A549 (cell line): ENCODE results near the gene N4BP3. TPM values are rescaled to one million over a fixed set of nuclear protein-coding genes. Genes with fewer than 3 reads are reported as not detected.

Source experiments
- ATAC-seq, 2 experiments: fragments of 200-7000 bp in 1 of 2; fragments of >200 bp in 1 of 2; cut with Nextera tagmentation in 1 of 2; cut with Tn5 transposase in 1 of 2; 3 replicates each; pipeline versions ENCODE4 v1.8.0 to v1.9.1; 2018 to 2020; ENCODE audit warnings: mild to moderate bottlenecking in 1 of 2, moderate library complexity in 1 of 2
- CTCF ChIA-PET: fragments of 300-600 bp; sonication (Branson Sonifier 250); formaldehyde crosslinking; extraction: SDS; loops from one replicate; lab custom pipeline; 2021; ENCODE audit warnings: antibody characterized with exemption, inconsistent platforms; lab: Yijun Ruan, JAX
- POLR2A ChIA-PET: fragments of 350-600 bp; formaldehyde crosslinking; extraction: SDS; loops from one replicate; lab custom pipeline; 2021; ENCODE audit warnings: antibody characterized with exemption, inconsistent platforms; lab: Yijun Ruan, JAX
- DNase-seq, 2 experiments: peaks; one replicate each; pipeline versions ENCODE4 v3.0.0 to v3.0.0-alpha.2; 2011 to 2016; ENCODE audit warnings: low read depth in 1 of 2, low spot score in 1 of 2
- FAIRE-seq: peaks from 2 replicates; lab custom pipeline; 2011; peaks lifted over from hg19 to GRCh38; lab: Jason Lieb, UNC
- H3K27ac ChIP-seq, 2 experiments: fragments of >200 bp; sonication (Bioruptor Twin); formaldehyde crosslinking; 3 replicates each; pipeline ENCODE4 v1.5.1; 2016 to 2017
- H3K4me1 ChIP-seq: fragments of >200 bp; sonication (Bioruptor Twin); formaldehyde crosslinking; 3 replicates; pipeline ENCODE4 v1.6.1; 2016
- H3K4me2 ChIP-seq: fragments of >200 bp; sonication (Bioruptor Twin); formaldehyde crosslinking; 3 replicates; pipeline ENCODE4 v1.6.1; 2016
- H3K4me3 ChIP-seq: fragments of >200 bp; sonication (Bioruptor Twin); formaldehyde crosslinking; 3 replicates; pipeline ENCODE4 v1.5.1; 2016
- H3K9me3 ChIP-seq: fragments of >200 bp; sonication (Bioruptor Twin); formaldehyde crosslinking; 3 replicates; pipeline ENCODE4 v1.6.1; 2016
- CBX2 ChIP-seq: fragments of 200-600 bp; sonication (generic); IDR thresholded peaks from 2 replicates; pipeline ENCODE4 v1.6.1; 2016; ENCODE audit warnings: low read depth, mild to moderate bottlenecking, borderline replicate concordance
- CEBPB ChIP-seq, 2 experiments: fragments of >200 bp in 1 of 2; sonication (Bioruptor Twin) in 1 of 2; formaldehyde crosslinking in 1 of 2; IDR thresholded peaks; 2 replicates each; pipeline ENCODE4 v1.6.1; 2012 to 2016
- CHD4 ChIP-seq: fragments of 200-600 bp; sonication (generic); IDR thresholded peaks from 2 replicates; pipeline ENCODE4 v1.6.1; 2016; ENCODE audit warnings: antibody characterized with exemption, mild to moderate bottlenecking, borderline replicate concordance
- EHMT2 ChIP-seq: fragments of 200-600 bp; sonication (generic); IDR thresholded peaks from 2 replicates; pipeline ENCODE4 v1.6.1; 2016; ENCODE audit warnings: antibody characterized with exemption, low read depth, mild to moderate bottlenecking, moderate library complexity
- FOSB ChIP-seq: fragments of 250-450 bp; sonication (Bioruptor Pico); IDR thresholded peaks from 2 replicates; pipeline ENCODE4 v1.5.0; 2020; ENCODE audit warnings: mild to moderate bottlenecking, moderate library complexity
- FOSL2 ChIP-seq, 2 experiments: fragments of 450-650 bp in 1 of 2; fragments of >200 bp in 1 of 2; sonication (Bioruptor Twin) in 1 of 2; formaldehyde crosslinking; IDR thresholded peaks; 2 replicates each; pipeline versions ENCODE4 v1.5.0 to v1.6.1; 2016 to 2020; ENCODE audit warnings: mild to moderate bottlenecking in 1 of 2, moderate library complexity in 1 of 2
- FOXS1 ChIP-seq: fragments of 250-450 bp; sonication (Bioruptor Pico); IDR thresholded peaks from 2 replicates; pipeline ENCODE4 v1.5.0; 2020; ENCODE audit warnings: mild to moderate bottlenecking, moderate library complexity
- GATA3 ChIP-seq: IDR thresholded peaks from 2 replicates; pipeline ENCODE4 v1.6.1; 2012; ENCODE audit warnings: borderline replicate concordance
- HDAC2 ChIP-seq: fragments of 200-600 bp; sonication (generic); IDR thresholded peaks from 2 replicates; pipeline ENCODE4 v1.6.1; 2016
- HOXB5 ChIP-seq: fragments of 250-450 bp; sonication (Bioruptor Pico); IDR thresholded peaks from 2 replicates; pipeline ENCODE4 v1.5.0; 2020; ENCODE audit warnings: mild to moderate bottlenecking, moderate library complexity
- JUN ChIP-seq, 2 experiments: fragments of >200 bp; sonication (Bioruptor Twin); formaldehyde crosslinking; IDR thresholded peaks; 2 replicates in 1 of 2; 3 replicates in 1 of 2; pipeline ENCODE4 v1.6.1; 2016 to 2017
- JUNB ChIP-seq: fragments of >200 bp; sonication (Bioruptor Twin); formaldehyde crosslinking; IDR thresholded peaks from 2 replicates; pipeline ENCODE4 v1.6.1; 2016
- KDM1A ChIP-seq: fragments of 200-600 bp; sonication (generic); IDR thresholded peaks from 2 replicates; pipeline ENCODE4 v1.6.1; 2016; ENCODE audit warnings: low read depth, mild to moderate bottlenecking
- KDM5A ChIP-seq: fragments of 200-600 bp; sonication (generic); IDR thresholded peaks from 2 replicates; pipeline ENCODE4 v1.6.1; 2016; ENCODE audit warnings: antibody characterized with exemption, mild to moderate bottlenecking
- MYC ChIP-seq: IDR thresholded peaks from 2 replicates; pipeline ENCODE4 v1.6.1; 2012; ENCODE audit warnings: mild to moderate bottlenecking, inconsistent platforms, low read length, improper control_type of control experiment, borderline replicate concordance
- NPAS2 ChIP-seq: fragments of 250-450 bp; sonication (Bioruptor Pico); IDR thresholded peaks from 2 replicates; pipeline ENCODE4 v1.8.0; 2022; ENCODE audit warnings: mild to moderate bottlenecking, moderate library complexity, borderline replicate concordance
- NR3C1 ChIP-seq: fragments of >200 bp; sonication (Bioruptor Twin); formaldehyde crosslinking; IDR thresholded peaks from 3 replicates; pipeline ENCODE4 v1.6.1; 2017
- POLR2A ChIP-seq: IDR thresholded peaks from 2 replicates; pipeline ENCODE4 v1.6.1; 2012; ENCODE audit warnings: mild to moderate bottlenecking, low read length
- RARB ChIP-seq: fragments of 250-450 bp; sonication (Bioruptor Pico); IDR thresholded peaks from 2 replicates; pipeline ENCODE4 v1.8.0; 2021; ENCODE audit warnings: mild to moderate bottlenecking, moderate library complexity
- RCOR1 ChIP-seq: fragments of 150-350 bp; IDR thresholded peaks from 2 replicates; pipeline ENCODE4 v1.6.1; 2014; ENCODE audit warnings: antibody characterized with exemption, low read length, low read depth
- SMC3 ChIP-seq: fragments of >200 bp; sonication (Bioruptor Twin); formaldehyde crosslinking; IDR thresholded peaks from 3 replicates; pipeline ENCODE4 v1.6.1; 2018; ENCODE audit warnings: inconsistent platforms
- ZC3H11A ChIP-seq: fragments of 450-650 bp; IDR thresholded peaks from 2 replicates; pipeline ENCODE4 v1.6.1; 2014; ENCODE audit warnings: antibody characterized with exemption, mild to moderate bottlenecking
- ZFP36 ChIP-seq: fragments of 450-650 bp; IDR thresholded peaks from 2 replicates; pipeline ENCODE4 v1.6.1; 2014; ENCODE audit warnings: borderline replicate concordance; ENCODE audit not compliant: partially characterized antibody
- WGBS: methylation state at CpG from one replicate; pipeline ENCODE4 v1.1.6; 2017; ENCODE audit errors: missing lambda C conversion rate; 5-methylcytosine and 5-hydroxymethylcytosine counted together
- polyA plus RNA-seq, 4 experiments: library from polyadenylated mRNA; depleted of rRNA in 3 of 4; stranded (reverse); fragments of >200 nt; fragmentation: RNase III in 1 of 4; extraction: RNeasy Plus Mini Kit Qiagen cat#74134 plus additional on column Dnase treatment in 1 of 4; gene quantifications; 2 replicates in 3 of 4; 3 replicates in 1 of 4; pipeline ENCODE4 v1.2.3, GENCODE V29; 2011 to 2017
- TF ChIP-seq, protein P1 (sequence below): fragments of >200 bp; sonication (Bioruptor Twin); formaldehyde crosslinking; IDR thresholded peaks from 3 replicates; pipeline ENCODE4 v1.6.1; 2016
- TF ChIP-seq, protein P2 (sequence below): fragments of 250-450 bp; sonication (Bioruptor Pico); IDR thresholded peaks from 2 replicates; pipeline ENCODE4 v1.5.0; 2020; ENCODE audit warnings: low read depth, mild to moderate bottlenecking, moderate library complexity
- TF ChIP-seq, protein P3 (sequence below): fragments of 450-650 bp; IDR thresholded peaks from 2 replicates; pipeline ENCODE4 v1.6.1; 2014; ENCODE audit warnings: antibody characterized with exemption
- TF ChIP-seq, protein P4 (sequence below): IDR thresholded peaks from 2 replicates; pipeline ENCODE4 v1.6.1; 2012
- TF ChIP-seq, protein P5 (sequence below): IDR thresholded peaks from 2 replicates; pipeline ENCODE4 v1.6.1; 2012
- TF ChIP-seq, protein P6 (sequence below): fragments of 250-450 bp; sonication (Bioruptor Pico); IDR thresholded peaks from 2 replicates; pipeline ENCODE4 v1.5.0; 2021; ENCODE audit warnings: mild to moderate bottlenecking, moderate library complexity, borderline replicate concordance
- TF ChIP-seq, protein P7 (sequence below): IDR thresholded peaks from 2 replicates; pipeline ENCODE4 v1.6.1; 2012; ENCODE audit warnings: low read depth, borderline replicate concordance

Gene N4BP3
- polyA plus RNA-seq, 2 of the 4 experiments (the other 2 are of a cell fraction) = 0.12 to 0.15 TPM

DNA sequence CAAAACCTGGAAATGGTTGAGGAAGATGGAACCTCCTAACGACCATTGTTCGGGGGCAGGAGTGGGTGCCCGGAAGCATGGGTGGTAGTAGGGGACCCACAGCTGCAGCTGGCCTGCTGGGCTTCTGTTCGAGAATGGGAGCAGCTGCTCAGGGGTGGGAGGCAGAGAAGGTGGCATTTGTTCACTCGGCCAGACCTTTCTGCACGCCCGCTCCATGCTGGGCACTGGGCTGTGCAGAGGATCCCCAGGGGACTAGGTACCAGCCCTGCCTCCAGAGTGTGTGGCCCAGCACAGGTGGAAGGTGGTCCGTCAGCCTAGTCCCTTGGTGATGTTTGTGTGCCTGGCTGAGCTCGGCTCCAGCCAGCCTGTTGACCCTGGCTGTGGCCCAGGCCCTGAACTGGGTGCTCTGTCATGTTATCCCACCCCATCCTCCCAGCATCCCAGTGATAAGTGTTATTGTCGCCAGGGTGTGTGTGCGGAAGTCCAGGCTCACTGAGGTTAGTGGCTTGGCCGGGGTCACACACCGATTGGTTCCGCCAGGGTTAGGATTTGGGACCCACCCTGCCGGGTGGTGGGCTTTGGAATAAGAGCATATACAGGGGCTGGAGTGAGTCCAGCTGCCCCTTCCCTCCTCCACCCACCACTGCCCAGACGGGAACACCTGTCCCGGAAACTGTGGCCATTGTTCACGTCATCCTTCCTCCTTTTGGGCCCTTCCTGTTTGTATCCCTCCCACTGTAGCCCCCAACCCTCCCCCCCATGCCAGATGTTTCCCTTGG is 4.8 kb downstream of the N4BP3 start:
- Histone ChIP-seq H3K4me2 (no peak overlapping the region), H3K9me3 (no peaks in the 10 kb centered on the region), H3K4me3 (no peak overlapping the region), H3K27ac (no peak overlapping the region), H3K4me1 (peaks cover 7% of the 10 kb centered on the region; the same call in 2 of the 3 replicates)
- TF ChIP-seq FOSL2 (IDR thresholded peaks at IDR 0.05) (no peak), FOSL2 (CRISPR knock-in tag; IDR thresholded peaks at IDR 0.05) (no peak), RCOR1 (no peak), NR3C1 (no peak), ZC3H11A (no peak), HOXB5 (CRISPR knock-in tag) (no peak), RARB (no peak), HDAC2 (no peak), KDM5A (no peak), CBX2 (no peak), KDM1A (no peak), POLR2A (no peak), EHMT2 (no peak), CEBPB (IDR thresholded peaks at IDR 0.05) (no peak)
- TF ChIP-seq, protein P1, sequence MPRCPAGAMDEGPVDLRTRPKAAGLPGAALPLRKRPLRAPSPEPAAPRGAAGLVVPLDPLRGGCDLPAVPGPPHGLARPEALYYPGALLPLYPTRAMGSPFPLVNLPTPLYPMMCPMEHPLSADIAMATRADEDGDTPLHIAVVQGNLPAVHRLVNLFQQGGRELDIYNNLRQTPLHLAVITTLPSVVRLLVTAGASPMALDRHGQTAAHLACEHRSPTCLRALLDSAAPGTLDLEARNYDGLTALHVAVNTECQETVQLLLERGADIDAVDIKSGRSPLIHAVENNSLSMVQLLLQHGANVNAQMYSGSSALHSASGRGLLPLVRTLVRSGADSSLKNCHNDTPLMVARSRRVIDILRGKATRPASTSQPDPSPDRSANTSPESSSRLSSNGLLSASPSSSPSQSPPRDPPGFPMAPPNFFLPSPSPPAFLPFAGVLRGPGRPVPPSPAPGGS = no peak
- TF ChIP-seq, protein P2, sequence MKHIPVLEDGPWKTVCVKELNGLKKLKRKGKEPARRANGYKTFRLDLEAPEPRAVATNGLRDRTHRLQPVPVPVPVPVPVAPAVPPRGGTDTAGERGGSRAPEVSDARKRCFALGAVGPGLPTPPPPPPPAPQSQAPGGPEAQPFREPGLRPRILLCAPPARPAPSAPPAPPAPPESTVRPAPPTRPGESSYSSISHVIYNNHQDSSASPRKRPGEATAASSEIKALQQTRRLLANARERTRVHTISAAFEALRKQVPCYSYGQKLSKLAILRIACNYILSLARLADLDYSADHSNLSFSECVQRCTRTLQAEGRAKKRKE (CRISPR knock-in tag) = no peak
- TF ChIP-seq, protein P3, sequence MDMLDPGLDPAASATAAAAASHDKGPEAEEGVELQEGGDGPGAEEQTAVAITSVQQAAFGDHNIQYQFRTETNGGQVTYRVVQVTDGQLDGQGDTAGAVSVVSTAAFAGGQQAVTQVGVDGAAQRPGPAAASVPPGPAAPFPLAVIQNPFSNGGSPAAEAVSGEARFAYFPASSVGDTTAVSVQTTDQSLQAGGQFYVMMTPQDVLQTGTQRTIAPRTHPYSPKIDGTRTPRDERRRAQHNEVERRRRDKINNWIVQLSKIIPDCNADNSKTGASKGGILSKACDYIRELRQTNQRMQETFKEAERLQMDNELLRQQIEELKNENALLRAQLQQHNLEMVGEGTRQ = no peak
- ChIA-PET POLR2A (no interaction called here), CTCF (interaction anchor here (0.8 to 2.2 kb wide), 4 partner anchors 11 to 41 kb away, joined by 3 to 11 read pairs (median 4); no protein-coding TSS in a partner anchor)
- FAIRE-seq (no peak), ATAC-seq (no peak), DNase-seq (no peak)
- WGBS = 74% methylated on average over 16 of the region's 18 CpGs

DNA sequence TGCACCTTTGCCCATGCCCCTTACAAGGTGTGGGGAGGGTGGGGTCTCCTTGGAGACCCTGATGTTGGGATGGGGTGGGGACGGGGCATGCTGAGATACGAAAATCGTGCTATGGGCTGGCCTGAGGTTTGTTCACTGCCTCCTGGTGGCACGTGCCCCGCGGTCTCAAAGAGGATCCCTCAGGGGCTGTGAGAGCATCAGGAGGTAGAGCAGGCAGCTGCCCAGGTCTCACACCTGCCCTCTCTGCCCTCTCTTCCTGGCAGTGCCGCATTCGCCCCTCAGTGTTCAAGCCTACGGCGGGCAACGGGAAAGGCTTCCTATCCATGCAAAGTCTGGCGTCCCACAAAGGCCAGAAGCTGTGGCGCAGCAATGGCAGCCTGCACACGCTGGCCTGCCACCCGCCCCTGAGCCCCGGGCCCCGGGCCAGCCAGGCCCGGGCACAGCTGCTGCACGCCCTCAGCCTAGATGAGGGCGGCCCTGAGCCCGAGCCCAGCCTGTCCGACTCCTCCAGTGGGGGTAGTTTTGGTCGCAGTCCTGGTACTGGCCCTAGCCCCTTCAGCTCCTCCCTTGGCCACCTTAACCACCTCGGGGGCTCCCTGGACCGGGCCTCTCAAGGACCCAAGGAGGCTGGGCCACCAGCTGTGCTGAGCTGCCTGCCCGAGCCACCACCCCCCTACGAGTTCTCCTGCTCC is 6.7 kb downstream of the N4BP3 start:
- Histone ChIP-seq H3K9me3 (no peaks in the 10 kb centered on the region), H3K4me3 (no peak overlapping the region), H3K27ac (no peak overlapping the region), H3K4me1 (no peaks in the 10 kb centered on the region), H3K4me2 (no peak overlapping the region)
- POLR2A ChIA-PET = interaction anchor here (1.1 to 1.5 kb wide), 3 partner anchors 34 to 84 kb away, joined by 3 to 4 read pairs (median 4); partner anchors contain the start of genes HNRNPAB and NHP2
- CTCF ChIA-PET = interaction anchor here (0.6 to 2.4 kb wide), 18 partner anchors 9 to 144 kb away, joined by 3 to 13 read pairs (median 6); partner anchors contain the start of genes NHP2 and RMND5B
- no peak for DNase-seq
- WGBS = 83% methylated on average over 16 of the region's 27 CpGs
- no peak for ATAC-seq
- no peak for FAIRE-seq
- TF ChIP-seq, protein P4, sequence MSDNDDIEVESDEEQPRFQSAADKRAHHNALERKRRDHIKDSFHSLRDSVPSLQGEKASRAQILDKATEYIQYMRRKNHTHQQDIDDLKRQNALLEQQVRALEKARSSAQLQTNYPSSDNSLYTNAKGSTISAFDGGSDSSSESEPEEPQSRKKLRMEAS = no peak
- TF ChIP-seq NPAS2 (CRISPR knock-in tag) (no peak), MYC (no peak), GATA3 (no peak), FOXS1 (CRISPR knock-in tag) (no peak), HDAC2 (no peak), FOSB (CRISPR knock-in tag) (no peak), JUN (IDR thresholded peaks at IDR 0.05) (no peak), POLR2A (no peak), CEBPB (IDR thresholded peaks at IDR 0.05) (no peak), NR3C1 (no peak), JUNB (no peak), CHD4 (no peak), SMC3 (no peak), ZFP36 (no peak)
- TF ChIP-seq, protein P5, sequence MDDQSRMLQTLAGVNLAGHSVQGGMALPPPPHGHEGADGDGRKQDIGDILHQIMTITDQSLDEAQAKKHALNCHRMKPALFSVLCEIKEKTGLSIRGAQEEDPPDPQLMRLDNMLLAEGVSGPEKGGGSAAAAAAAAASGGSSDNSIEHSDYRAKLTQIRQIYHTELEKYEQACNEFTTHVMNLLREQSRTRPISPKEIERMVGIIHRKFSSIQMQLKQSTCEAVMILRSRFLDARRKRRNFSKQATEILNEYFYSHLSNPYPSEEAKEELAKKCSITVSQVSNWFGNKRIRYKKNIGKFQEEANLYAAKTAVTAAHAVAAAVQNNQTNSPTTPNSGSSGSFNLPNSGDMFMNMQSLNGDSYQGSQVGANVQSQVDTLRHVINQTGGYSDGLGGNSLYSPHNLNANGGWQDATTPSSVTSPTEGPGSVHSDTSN = no peak
- TF ChIP-seq, protein P6, sequence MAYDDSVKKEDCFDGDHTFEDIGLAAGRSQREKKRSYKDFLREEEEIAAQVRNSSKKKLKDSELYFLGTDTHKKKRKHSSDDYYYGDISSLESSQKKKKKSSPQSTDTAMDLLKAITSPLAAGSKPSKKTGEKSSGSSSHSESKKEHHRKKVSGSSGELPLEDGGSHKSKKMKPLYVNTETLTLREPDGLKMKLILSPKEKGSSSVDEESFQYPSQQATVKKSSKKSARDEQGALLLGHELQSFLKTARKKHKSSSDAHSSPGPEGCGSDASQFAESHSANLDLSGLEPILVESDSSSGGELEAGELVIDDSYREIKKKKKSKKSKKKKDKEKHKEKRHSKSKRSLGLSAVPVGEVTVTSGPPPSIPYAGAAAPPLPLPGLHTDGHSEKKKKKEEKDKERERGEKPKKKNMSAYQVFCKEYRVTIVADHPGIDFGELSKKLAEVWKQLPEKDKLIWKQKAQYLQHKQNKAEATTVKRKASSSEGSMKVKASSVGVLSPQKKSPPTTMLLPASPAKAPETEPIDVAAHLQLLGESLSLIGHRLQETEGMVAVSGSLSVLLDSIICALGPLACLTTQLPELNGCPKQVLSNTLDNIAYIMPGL = no peak
- TF ChIP-seq, protein P7, sequence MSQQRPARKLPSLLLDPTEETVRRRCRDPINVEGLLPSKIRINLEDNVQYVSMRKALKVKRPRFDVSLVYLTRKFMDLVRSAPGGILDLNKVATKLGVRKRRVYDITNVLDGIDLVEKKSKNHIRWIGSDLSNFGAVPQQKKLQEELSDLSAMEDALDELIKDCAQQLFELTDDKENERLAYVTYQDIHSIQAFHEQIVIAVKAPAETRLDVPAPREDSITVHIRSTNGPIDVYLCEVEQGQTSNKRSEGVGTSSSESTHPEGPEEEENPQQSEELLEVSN = no peak
